Raji (cell line): Measurements from ENCODE around the gene FHOD3.

Source experiments
- POLR2A ChIP-seq: IDR thresholded peaks from 2 replicates; pipeline ENCODE4 v1.6.1; 2011; ENCODE audit warnings: low read depth, low read length, control low read depth; ENCODE audit not compliant: insufficient read depth

FHOD3 gene

GRCh38 chr18:36375118-36375517, 77.6 kb downstream of the FHOD3 start:
- TF ChIP-seq POLR2A: no peak

- no peak for TF ChIP-seq POLR2A
Measured at GRCh38 chr18:36376361-36376760, 78.8 kb downstream of the FHOD3 start.

GRCh38 chr18:36377626-36378025, 80.1 kb downstream of the FHOD3 start:
- TF ChIP-seq POLR2A: no peak

DNA sequence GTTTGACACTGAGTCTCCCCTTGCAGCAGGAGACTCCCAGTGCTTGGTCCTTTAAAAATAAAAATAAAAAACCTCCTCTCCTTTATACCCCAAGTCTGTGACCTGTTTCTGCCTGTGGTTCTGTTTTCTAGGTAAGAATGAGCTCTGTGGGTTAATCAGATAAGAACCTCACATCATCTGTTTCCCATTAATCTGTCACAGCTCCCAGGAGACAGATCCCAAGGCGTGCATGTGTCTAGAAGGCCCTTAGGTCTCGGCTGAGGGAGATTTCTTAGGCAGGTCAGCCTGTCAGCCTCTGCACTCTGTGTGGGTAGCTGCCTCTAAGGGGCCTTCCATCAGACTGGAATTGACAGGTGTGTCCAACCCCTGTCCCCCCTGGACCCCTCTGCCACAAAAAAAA, 80.7 kb downstream of the FHOD3 start:
- no peak for TF ChIP-seq POLR2A

DNA sequence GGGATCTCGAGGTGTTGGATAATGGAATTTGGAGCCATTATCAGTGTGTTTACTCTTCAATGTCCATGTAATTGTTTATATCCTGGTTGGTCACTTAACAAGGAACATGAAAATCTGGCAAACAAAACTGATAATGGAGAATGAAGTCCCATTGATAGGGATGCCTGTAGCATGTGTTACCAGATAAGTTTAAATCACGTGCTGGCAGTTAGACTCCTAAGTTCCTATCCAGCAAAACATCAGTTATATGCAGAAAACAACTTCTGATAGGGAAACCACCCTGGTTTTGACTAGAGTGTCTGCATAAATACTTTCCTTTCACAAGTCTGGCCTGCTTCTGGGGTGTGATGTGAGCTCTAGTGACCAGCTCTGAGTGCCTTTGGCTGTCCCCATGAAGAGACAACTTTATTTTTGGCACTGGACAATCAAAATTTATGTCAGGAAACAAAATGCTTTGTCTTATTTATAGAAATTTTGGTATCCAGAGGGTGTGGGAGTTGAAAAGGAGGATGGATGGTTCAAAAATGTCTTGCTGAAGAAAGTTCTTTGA, 82.0 kb downstream of the FHOD3 start:
- TF ChIP-seq POLR2A: no peak

GRCh38 chr18:36380173-36380827, 82.8 kb downstream of the FHOD3 start:
- no peak for TF ChIP-seq POLR2A

GRCh38 chr18:36381075-36381474, 83.6 kb downstream of the FHOD3 start:
- no peak for TF ChIP-seq POLR2A

- no peak for TF ChIP-seq POLR2A
Measured at GRCh38 chr18:36382854-36383253, 85.3 kb downstream of the FHOD3 start.

GRCh38 chr18:36386150-36386920, 88.8 kb downstream of the FHOD3 start:
- no peak for TF ChIP-seq POLR2A

DNA sequence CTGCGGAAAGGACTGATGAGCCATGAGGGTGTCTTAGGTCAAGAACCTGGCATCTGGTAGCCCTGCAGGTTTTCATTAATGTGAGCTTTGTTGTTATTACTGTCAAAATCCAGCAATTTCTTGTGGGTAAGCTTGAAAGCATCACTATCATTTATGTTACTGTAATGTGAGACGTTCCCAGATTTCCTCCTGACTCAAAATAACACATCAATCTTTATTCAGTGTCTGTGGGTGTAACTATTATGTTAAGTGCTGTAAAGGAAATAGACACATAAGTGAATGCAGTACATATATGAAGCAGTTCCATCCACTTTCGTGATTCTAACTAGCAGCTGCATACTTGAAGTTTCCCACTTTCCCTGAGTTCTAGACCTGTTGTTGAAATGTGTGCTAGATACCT, 89.8 kb downstream of the FHOD3 start:
- no peak for TF ChIP-seq POLR2A

DNA sequence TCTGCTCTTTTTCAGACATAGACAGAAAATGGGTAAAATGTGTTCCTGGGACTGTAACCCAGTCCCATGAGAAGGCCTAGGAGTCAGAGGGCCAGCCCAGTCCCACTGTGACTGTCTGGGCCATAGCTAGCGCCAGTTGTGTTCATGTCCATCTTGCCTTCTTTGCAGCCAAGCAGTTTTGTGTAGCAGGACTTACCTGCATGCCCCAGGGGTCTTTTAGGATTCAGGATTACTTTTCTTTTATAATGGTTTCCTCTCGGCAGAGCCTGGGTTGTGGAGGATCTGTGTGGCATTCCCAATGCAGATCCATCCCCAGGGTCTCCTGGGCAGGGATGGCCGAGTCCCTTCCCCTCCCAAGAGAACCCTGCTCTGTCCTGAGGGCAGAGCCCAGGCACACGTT, 90.8 kb downstream of the FHOD3 start:
- TF ChIP-seq POLR2A: no peak

DNA sequence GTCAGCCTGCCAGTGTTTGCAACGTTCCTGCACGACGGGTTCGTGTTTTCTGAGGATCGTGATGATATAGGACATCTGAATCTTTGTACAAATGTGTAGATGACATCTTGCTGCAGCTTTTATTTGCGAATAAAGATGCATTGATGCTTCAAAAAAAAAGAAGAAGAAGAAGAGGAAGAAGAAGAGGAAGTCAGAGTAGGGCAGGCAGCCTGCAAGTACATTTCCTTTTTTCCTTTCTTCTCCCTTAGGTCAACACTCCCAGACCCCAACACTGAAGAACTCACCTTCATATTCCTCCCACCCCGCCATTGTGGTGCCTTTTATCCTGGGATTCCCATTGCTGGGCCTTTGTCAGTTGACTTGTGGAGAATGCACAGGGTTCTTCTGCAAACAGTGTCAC, 91.5 kb downstream of the FHOD3 start:
- no peak for TF ChIP-seq POLR2A

DNA sequence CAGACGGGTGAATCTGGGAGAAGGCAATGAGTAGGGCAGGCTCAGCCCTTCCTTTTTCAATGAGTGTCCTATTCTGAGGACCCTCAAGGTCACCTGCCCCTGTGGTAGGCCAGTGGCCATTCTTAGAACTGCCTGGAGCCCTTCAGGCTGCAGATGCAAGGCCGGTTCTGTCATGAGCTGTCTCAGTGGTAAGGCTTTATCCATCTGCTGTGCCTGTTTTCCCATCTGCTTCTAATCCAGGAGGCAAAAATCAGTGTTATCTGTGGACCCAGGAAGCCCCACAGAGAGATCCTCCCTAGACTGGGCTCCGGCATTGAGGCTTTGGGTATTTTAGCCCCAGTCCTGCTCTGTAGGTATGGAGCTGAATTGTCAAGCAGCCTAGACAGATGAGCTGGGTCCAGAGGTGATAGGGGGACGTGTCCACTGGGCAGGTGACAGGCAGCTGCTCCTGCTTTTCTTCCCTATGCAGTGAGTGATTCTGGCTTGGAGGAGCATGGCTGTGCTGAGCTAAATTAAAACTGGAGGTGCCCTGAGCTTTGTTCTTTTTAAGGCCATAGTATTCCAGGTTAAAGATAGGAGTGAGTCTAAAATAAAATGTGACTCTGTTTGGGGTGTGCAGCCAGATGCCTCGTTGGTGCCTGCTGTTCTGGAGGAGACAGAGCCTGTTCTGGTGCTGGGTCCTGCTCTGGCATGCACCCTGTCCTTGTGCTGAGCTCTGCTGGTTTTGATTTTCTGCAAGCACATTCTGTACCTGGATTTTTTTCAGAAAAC, 92.5 kb downstream of the FHOD3 start:
- no peak for TF ChIP-seq POLR2A

DNA sequence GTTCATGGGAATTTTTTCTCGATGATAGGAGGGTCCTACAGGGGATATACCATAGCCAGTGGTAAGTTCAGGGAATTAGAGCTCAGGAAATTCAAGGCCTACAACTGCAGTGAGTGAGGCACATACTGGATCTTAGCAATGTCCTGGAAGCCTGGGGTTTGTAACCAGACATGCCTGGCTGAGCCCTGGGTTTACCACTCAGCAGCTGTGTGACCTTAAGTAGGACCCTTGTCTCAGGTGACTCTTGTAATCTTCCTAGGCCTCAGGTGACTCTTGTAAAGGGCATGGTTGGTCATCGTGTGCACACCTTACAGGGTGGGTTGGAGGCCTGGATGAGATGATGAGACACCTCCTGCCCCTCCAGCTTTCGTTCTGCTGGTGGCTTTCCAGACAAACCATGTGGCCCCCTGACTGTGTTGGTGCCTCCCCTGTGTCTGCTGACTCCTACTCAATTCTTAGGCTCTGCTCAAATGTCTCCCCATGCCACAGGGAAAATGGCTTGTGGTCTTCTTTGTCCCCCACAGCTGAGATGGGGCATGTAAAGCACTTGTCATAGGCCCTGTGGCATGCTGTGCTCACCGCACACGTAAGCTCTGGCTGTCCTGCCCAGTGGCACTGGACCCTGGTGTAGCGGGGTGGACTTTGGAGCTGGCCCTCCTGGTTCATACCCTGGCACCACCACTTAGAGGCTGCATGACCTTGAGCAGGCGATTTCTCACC, 94.1 kb downstream of the FHOD3 start:
- no peak for TF ChIP-seq POLR2A
